ENCODE data around the gene SLC46A3. TPM values are rescaled to one million over a fixed set of nuclear protein-coding genes. Genes with fewer than 3 reads are reported as not detected.
A peak's percentile ranks its signal among the peaks of the same experiment; 100 is the strongest.

SLC46A3 gene
- total RNA-seq, 1 donor from 2014 or later: 2.8 TPM

- Mint-ChIP-seq H3K27me3 (peaks cover 52% of the 10 kb centered on the region), H3K4me3 (peak overlapping the region; percentile 52), H3K27ac (no peak overlapping the region), H3K36me3 (no peaks in the 10 kb centered on the region), H3K9me3 (no peaks in the 10 kb centered on the region), H3K4me1 (ENCODE audit: unreplicated experiment) (peaks cover 7% of the 10 kb centered on the region)
- no peak for TF ChIP-seq CTCF (conservative IDR thresholded peaks at IDR 0.05)
- no peak for DNase-seq (ENCODE audit: extremely low spot score, unreplicated experiment)
These were observed 1.6 kb downstream of the SLC46A3 start for GRCh38 chr13:28717170-28717569.

GRCh38 chr13:28716511-28716910, 2.3 kb downstream of the SLC46A3 start:
- TF ChIP-seq CTCF (conservative IDR thresholded peaks at IDR 0.05): no peak
- no peak for DNase-seq (ENCODE audit: extremely low spot score, unreplicated experiment)
- peak overlapping the region; percentile 36 for H3K4me3 Mint-ChIP-seq
- H3K9me3 Mint-ChIP-seq: no peaks in the 10 kb centered on the region
- no peaks in the 10 kb centered on the region for H3K36me3 Mint-ChIP-seq
- peaks cover 46% of the 10 kb centered on the region for H3K27me3 Mint-ChIP-seq
- H3K4me1 Mint-ChIP-seq (ENCODE audit: unreplicated experiment): peaks cover 7% of the 10 kb centered on the region
- H3K27ac Mint-ChIP-seq: no peak overlapping the region

GRCh38 chr13:28714651-28715050, 4.1 kb downstream of the SLC46A3 start:
- Mint-ChIP-seq H3K4me3 (no peak overlapping the region), H3K27ac (no peak overlapping the region), H3K9me3 (no peaks in the 10 kb centered on the region), H3K27me3 (peaks cover 41% of the 10 kb centered on the region), H3K36me3 (no peaks in the 10 kb centered on the region), H3K4me1 (ENCODE audit: unreplicated experiment) (peaks cover 7% of the 10 kb centered on the region)
- no peak for DNase-seq (ENCODE audit: extremely low spot score, unreplicated experiment)
- no peak for TF ChIP-seq CTCF (conservative IDR thresholded peaks at IDR 0.05)

- Mint-ChIP-seq H3K36me3 (no peaks in the 10 kb centered on the region), H3K27ac (no peak overlapping the region), H3K9me3 (no peaks in the 10 kb centered on the region), H3K4me1 (ENCODE audit: unreplicated experiment) (no peaks in the 10 kb centered on the region), H3K27me3 (peaks cover 3% of the 10 kb centered on the region), H3K4me3 (no peak overlapping the region)
- no peak for DNase-seq (ENCODE audit: extremely low spot score, unreplicated experiment)
- no peak for TF ChIP-seq CTCF (conservative IDR thresholded peaks at IDR 0.05)
These were observed 8.6 kb downstream of the SLC46A3 start for GRCh38 chr13:28710161-28710560.

- no peaks in the 10 kb centered on the region for H3K4me1 Mint-ChIP-seq (ENCODE audit: unreplicated experiment)
- TF ChIP-seq CTCF (conservative IDR thresholded peaks at IDR 0.05): no peak
- no peak overlapping the region for H3K4me3 Mint-ChIP-seq
- no peaks in the 10 kb centered on the region for H3K36me3 Mint-ChIP-seq
- no peak for DNase-seq (ENCODE audit: extremely low spot score, unreplicated experiment)
- no peaks in the 10 kb centered on the region for H3K27me3 Mint-ChIP-seq
- H3K9me3 Mint-ChIP-seq: no peaks in the 10 kb centered on the region
- H3K27ac Mint-ChIP-seq: no peak overlapping the region
These were observed 10.9 kb downstream of the SLC46A3 start for GRCh38 chr13:28707629-28708427.
